Epithelial cell of esophagus (primary cell): ENCODE data around the gene OSBPL3.

Source experiments
- DNase-seq: peaks from one replicate; pipeline ENCODE4 v3.0.0; 2010; ENCODE audit warnings: low read depth
- H3K4me3 ChIP-seq: 2 replicates; pipeline ENCODE4 v1.5.1; 2011; ENCODE audit warnings: mild to moderate bottlenecking, low read length, control low read depth
- TF ChIP-seq, protein P1 (sequence below): IDR thresholded peaks from 2 replicates; pipeline ENCODE4 v1.5.1; 2011; ENCODE audit warnings: low read depth, mild to moderate bottlenecking, low read length, control low read depth, inconsistent platforms; ENCODE audit not compliant: insufficient read depth; ENCODE audit errors: missing control alignments

The OSBPL3 gene

DNA sequence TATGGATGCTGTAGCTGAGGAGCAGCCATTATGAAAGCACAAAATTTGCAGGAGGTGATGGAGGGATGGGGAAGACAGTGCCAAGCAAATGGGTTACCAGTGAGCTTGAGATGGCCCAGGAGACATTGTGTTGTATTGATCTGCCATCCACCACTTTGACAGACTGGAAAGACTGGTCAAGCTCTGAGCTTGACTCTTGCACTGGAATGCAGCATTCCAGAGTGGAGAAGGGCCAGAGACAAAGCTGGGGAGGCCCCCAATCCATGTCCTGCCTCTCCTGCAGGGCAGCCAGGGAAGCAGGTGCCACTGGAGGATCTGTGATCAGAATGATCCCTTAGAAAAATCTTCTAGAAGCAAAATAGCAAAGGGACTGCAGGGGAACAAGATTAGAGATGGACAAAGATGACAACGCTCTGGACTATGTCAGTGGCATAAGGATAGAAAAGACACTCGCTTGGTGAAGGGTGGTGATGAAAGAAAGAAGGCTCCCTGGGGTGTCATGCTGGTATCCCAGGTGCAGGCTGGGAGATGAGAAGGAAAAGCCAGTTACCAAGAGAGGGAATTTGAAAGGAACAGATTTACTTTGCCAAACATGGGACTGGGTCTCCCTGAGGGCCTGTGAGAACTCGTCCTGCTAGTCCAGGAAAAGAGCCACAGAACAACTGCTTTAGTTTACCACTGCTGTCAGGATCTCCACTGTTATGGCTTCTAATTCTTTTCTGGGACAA is 227.7 kb downstream of the OSBPL3 start:
- no peak for DNase-seq
- H3K4me3 ChIP-seq = no peak overlapping the region
- TF ChIP-seq, protein P1, sequence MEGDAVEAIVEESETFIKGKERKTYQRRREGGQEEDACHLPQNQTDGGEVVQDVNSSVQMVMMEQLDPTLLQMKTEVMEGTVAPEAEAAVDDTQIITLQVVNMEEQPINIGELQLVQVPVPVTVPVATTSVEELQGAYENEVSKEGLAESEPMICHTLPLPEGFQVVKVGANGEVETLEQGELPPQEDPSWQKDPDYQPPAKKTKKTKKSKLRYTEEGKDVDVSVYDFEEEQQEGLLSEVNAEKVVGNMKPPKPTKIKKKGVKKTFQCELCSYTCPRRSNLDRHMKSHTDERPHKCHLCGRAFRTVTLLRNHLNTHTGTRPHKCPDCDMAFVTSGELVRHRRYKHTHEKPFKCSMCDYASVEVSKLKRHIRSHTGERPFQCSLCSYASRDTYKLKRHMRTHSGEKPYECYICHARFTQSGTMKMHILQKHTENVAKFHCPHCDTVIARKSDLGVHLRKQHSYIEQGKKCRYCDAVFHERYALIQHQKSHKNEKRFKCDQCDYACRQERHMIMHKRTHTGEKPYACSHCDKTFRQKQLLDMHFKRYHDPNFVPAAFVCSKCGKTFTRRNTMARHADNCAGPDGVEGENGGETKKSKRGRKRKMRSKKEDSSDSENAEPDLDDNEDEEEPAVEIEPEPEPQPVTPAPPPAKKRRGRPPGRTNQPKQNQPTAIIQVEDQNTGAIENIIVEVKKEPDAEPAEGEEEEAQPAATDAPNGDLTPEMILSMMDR = no peak

- TF ChIP-seq, protein P1 = no peak
- no peak overlapping the region for H3K4me3 ChIP-seq
- DNase-seq = no peak
Measured at GRCh38 chr7:24751484-24751883, 228.5 kb downstream of the OSBPL3 start.

DNA sequence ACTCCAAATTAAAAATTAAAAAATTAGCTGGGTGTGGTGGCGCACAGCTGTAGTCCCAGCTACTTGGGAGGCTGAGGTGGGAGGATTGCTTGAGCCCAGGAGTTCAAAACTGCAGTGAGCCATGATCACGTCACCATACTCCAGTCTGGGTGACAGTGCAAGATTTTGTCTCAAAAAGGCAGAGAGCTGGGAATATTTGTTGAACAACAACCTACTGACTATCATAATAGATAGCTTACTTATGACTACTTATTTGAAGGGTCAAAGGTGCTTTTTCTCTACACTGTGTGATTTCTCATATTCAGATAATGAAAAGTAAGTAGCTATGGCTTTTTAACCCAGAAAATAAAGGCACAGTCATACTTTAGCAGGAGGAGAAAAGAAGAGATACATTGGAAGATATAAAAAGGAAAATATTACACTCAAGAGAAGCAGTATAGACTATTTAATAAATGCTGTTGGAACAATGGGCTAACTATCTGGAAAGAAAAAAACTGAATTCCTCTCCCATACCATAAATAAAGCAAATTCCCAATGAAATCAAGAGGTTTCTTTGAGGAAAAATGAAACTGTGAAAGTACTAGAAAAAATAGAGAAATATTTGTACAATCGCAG is 229.4 kb downstream of the OSBPL3 start:
- no peak for DNase-seq
- TF ChIP-seq, protein P1 = no peak
- H3K4me3 ChIP-seq = no peak overlapping the region

DNA sequence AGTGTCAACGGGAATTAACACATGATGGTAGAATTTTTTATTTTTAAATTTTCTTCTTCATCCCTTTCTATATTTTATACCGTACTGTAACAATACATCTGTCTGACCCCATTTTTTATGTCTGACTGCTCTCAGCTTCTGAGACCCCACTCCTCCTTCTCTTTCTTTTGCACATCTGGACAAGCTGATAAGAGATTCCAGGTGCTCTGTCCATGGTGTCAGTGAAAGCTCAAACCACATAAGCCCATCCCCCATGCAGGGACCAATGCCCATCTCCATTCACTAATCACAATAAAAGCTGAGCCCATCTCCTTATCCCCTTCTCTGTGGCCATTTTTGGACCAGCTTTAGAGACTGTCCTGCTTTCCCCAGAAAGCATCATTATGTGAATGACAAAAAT is 231.5 kb downstream of the OSBPL3 start:
- DNase-seq = no peak
- H3K4me3 ChIP-seq = no peak overlapping the region
- TF ChIP-seq, protein P1 = no peak
